Upper lobe of right lung (tissue), 1 donor: ENCODE measurements around the gene SIPA1L3. TPM values are rescaled to one million over a fixed set of nuclear protein-coding genes. Genes with fewer than 3 reads are reported as not detected.

Source experiments
- ATAC-seq: fragments of 200-7000 bp; cut with Tn5 transposase; one replicate; pipeline ENCODE4 v1.9.1; 2020; ENCODE audit warnings: mild to moderate bottlenecking, moderate library complexity
- DNase-seq: peaks from one replicate; pipeline ENCODE4 v3.0.0-alpha.2; 2020
- H3K27ac ChIP-seq: fragments of 200-600 bp; one replicate; pipeline ENCODE4 v1.8.0; 2022
- H3K27me3 ChIP-seq: fragments of 200-600 bp; one replicate; pipeline ENCODE4 v1.8.0; 2022; ENCODE audit warnings: mild to moderate bottlenecking
- H3K36me3 ChIP-seq: fragments of 200-600 bp; one replicate; pipeline ENCODE4 v1.8.0; 2022
- H3K4me1 ChIP-seq: fragments of 200-600 bp; one replicate; pipeline ENCODE4 v1.8.0; 2022
- H3K4me3 ChIP-seq: fragments of 200-600 bp; one replicate; pipeline ENCODE4 v1.8.0; 2022; ENCODE audit warnings: mild to moderate bottlenecking
- H3K9me3 ChIP-seq: fragments of 200-600 bp; one replicate; pipeline ENCODE4 v1.8.0; 2022
- CTCF ChIP-seq: fragments of 200-600 bp; IDR thresholded peaks from one replicate; pipeline ENCODE4 v1.8.0; 2022; ENCODE audit warnings: antibody characterized with exemption
- intact Hi-C: fragments of 100-400 bp; cut with DNase I; formaldehyde crosslinking; loops from one replicate; pipeline ENCODE4 v1.11.0; 2022
- total RNA-seq: library from RNA; stranded (reverse); fragmentation: NEBNext Ultra II Directional; extraction: Animal tissue kit (Norgen Biotek cat#: 25700); gene quantifications from one replicate; pipeline ENCODE4 v1.2.1, GENCODE V29; 2021
- donor health status: DM: no; HTN: yes; CAD: no; lungs with severe emphysema.

Gene SIPA1L3
- total RNA-seq, 1 donor from 2014 or later: 66.3 TPM

GRCh38 chr19:38209671-38210457, 302.9 kb downstream of the SIPA1L3 start:
- intact Hi-C loops: no loop called here
- Histone ChIP-seq H3K36me3 (peaks cover 19% of the 10 kb centered on the region), H3K4me1 (peaks cover 25% of the 10 kb centered on the region), H3K4me3 (peak overlapping the region; percentile 30), H3K27me3 (peaks cover 17% of the 10 kb centered on the region), H3K9me3 (no peaks in the 10 kb centered on the region), H3K27ac (peak overlapping the region; percentile 42)
- ATAC-seq: peak; percentile 69
- no peak for TF ChIP-seq CTCF
- peak; percentile 81 for DNase-seq

- H3K36me3 ChIP-seq: peaks cover 15% of the 10 kb centered on the region
- H3K4me1 ChIP-seq: peaks cover 25% of the 10 kb centered on the region
- TF ChIP-seq CTCF: no peak
- H3K27ac ChIP-seq: peak overlapping the region; percentile 42
- no peak overlapping the region for H3K4me3 ChIP-seq
- DNase-seq (no peak), ATAC-seq (peak; percentile 7)
- H3K27me3 ChIP-seq: peaks cover 17% of the 10 kb centered on the region
- intact Hi-C loops: no loop called here
- H3K9me3 ChIP-seq: no peaks in the 10 kb centered on the region
Measured at GRCh38 chr19:38210458-38210987, 303.5 kb downstream of the SIPA1L3 start.

- no peaks in the 10 kb centered on the region for H3K9me3 ChIP-seq
- peak; percentile 8 for TF ChIP-seq CTCF
- no peak overlapping the region for H3K27ac ChIP-seq
- H3K4me3 ChIP-seq: no peak overlapping the region
- peaks cover 9% of the 10 kb centered on the region for H3K36me3 ChIP-seq
- intact Hi-C loops: no loop called here
- ATAC-seq (peak; percentile 5), DNase-seq (no peak)
- H3K27me3 ChIP-seq: peaks cover 17% of the 10 kb centered on the region
- peaks cover 25% of the 10 kb centered on the region for H3K4me1 ChIP-seq
Measured at GRCh38 chr19:38211151-38211591, 304.2 kb downstream of the SIPA1L3 start.

GRCh38 chr19:38211766-38212165, 304.8 kb downstream of the SIPA1L3 start:
- H3K4me3 ChIP-seq: no peak overlapping the region
- no peaks in the 10 kb centered on the region for H3K9me3 ChIP-seq
- H3K27ac ChIP-seq: no peak overlapping the region
- no peak for ATAC-seq
- peaks cover 3% of the 10 kb centered on the region for H3K36me3 ChIP-seq
- DNase-seq: no peak
- H3K27me3 ChIP-seq: peaks cover 18% of the 10 kb centered on the region
- TF ChIP-seq CTCF: no peak
- H3K4me1 ChIP-seq: peaks cover 25% of the 10 kb centered on the region
- intact Hi-C loops: no loop called here

GRCh38 chr19:38213469-38213868, 306.5 kb downstream of the SIPA1L3 start:
- H3K27me3 ChIP-seq: peaks cover 21% of the 10 kb centered on the region
- no peak overlapping the region for H3K27ac ChIP-seq
- TF ChIP-seq CTCF: no peak
- no peak for ATAC-seq
- H3K9me3 ChIP-seq: no peaks in the 10 kb centered on the region
- peaks cover 25% of the 10 kb centered on the region for H3K4me1 ChIP-seq
- intact Hi-C loops: no loop called here
- DNase-seq: no peak
- no peaks in the 10 kb centered on the region for H3K36me3 ChIP-seq
- H3K4me3 ChIP-seq: no peak overlapping the region
